ENCODE data around the gene U2SURP.

DNA sequence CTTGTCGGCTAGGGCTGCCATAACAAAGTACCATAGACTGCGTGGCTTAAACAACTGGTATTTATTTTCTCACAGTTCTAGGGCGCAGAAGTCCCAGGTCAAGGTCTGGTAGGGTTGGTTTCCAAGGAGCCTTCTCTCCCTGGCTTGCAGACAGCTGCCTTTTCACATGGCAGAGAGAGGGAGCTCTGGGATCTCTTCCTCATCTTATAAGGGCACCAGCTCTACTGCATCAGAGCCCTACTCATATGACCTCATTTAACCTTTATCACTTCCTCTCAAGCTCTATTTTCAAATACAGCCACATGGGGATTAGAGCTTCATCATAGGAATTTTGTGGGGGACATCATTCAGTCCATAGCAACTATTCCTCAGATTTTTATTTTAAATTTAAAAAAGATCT, 20.3 kb upstream of the U2SURP start:
- TF ChIP-seq NFRKB (IDR thresholded peaks at IDR 0.05) (no peak), TARDBP (IDR thresholded peaks at IDR 0.05) (no peak), SP1 (IDR thresholded peaks at IDR 0.05) (no peak), ARNT (IDR thresholded peaks at IDR 0.05) (no peak), HDGF (IDR thresholded peaks at IDR 0.05; ENCODE audit: borderline replicate concordance) (no peak)

Data from HEK293T (cell line).